Measurements from ENCODE around the gene PLOD1.
"Not testable (repeated sequence)": the region's sequence is repeated elsewhere in the genome, so short reads cannot be mapped to it uniquely, and the experiment has no call there.

The PLOD1 gene

DNA sequence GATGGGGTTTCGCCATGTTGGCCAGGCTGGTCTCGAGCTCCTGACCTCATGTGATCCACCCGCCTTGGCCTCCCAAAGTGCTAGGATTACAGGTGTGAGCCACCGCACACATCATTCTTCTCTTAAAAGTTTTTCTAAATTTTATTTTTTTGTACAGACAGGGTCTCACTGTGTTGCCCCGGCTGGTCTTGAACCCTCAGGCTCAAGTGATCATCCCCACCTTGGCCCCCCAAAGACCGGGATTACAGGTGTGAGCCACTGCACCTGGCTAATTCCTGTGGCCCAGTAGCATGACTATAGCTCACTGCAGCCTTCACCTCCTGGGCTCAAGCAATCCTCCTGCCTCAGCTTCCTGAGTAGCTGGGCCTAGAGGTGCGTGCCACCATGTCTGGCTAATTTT is 5.3 kb downstream of the PLOD1 start:
- not testable (repeated sequence) for DNase-seq

GRCh38 chr1:11940260-11940921 is 5.9 kb downstream of the PLOD1 start:
- no peak for DNase-seq

DNA sequence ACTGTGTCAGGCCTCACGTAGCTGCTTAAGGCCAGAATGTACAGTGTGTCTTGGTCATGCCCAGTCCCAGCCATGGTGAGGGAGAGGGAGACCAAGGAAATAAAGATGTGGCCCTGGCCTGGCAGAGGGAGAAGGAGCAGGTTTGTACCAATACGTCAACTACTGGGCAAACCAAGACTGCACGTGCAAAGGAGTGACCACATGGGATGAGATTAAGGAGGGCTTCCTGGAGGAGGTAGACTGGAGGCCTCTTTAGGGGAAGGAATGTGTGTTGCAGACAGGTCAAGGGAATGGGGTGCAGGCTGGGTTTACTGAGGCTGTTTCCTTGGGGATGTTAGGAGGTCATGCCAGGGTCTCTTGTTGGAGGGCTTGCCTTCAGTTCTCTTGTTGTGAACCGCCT is 7.8 kb downstream of the PLOD1 start:
- no peak for DNase-seq

DNA sequence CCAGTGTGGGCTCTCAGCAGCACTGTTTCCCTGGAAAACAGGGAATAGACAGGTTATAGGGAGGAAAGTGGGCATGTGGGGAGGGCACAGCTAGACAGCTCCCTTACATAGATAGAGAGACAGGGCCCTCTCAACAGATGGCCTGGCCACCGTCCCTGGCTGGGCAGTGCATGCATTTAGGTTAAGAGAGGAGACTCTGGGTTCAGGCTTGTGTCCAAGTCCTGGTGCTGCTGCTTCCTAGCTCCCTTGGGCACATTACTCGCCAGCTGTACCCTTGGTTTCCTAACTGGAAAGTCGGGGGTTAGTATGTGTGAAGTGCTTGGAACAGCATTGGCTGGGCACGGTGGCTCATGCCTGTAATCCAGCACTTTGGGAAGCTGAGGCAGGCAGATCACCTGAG is 9.1 kb downstream of the PLOD1 start:
- no peak for DNase-seq

GRCh38 chr1:11944358-11944931 is 9.9 kb downstream of the PLOD1 start:
- DNase-seq = peak; percentile 85

DNA sequence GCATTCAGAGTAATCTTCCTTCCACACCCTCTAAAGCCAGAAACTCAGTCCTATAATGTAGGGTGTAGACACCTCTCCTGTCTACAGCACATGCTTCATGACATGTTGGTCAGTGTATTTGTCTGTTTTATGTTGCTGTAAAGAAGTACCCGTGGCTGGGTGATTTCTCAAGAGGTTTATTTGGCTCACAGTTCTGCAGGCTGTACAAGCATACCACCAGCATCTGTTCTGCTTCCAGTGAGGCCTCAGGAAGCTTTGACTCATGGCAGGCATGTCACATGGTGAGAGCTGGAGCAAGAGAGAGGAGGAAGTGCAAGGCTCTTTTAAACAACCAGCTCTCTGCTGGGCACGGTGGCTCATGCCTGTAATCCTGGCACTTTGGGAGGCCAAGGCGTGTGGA is 12.1 kb downstream of the PLOD1 start:
- DNase-seq = no peak

DNA sequence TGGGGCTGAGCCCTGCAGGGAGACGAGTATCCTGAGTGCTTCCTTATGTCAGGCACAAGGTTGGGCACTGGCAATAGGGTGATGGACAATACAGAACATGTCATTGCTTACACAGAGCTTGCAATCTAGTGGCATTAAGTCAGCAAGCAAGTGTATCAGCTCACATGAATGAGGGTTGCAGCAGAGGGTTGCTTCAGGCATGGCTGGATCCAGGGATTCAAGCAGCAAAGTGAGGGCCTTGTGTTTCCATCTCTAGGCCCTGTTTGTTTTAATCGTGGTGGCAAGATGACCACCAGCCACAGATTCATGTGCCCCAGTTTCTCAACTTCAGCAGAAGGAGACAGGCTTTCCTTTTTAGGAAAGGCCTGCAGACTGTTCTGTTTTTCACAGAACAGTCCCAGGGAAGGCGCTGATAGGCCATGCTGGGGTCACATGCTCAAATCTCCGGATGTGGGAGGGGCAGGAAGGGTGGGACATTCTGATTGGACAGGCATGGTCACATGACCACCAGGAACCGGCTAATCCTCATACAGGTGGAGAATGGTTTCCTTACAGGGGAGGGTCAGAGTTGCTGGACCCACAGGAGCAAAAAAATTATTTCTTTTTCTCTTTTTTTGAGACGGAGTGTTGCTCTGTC is 14.4 kb downstream of the PLOD1 start:
- no peak for DNase-seq

DNA sequence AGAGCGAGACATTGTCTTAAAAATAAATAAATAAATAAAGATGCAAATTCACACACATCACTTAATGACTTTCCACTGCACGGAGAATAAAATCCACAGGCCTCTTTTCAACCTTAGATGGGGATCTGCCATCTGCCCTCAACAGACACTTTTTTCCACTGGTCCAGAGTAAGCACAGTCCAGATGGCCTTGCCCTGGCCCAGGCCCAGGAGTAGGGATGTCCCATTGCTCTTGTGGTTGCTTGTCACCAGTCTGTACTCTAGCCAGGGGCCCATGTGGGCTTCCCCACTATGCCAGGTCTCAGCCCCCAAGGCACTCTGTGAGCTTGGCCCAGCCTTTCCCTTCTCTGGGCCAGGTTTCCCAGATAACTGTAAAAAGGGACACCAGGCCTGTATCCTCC is 17.4 kb downstream of the PLOD1 start:
- no peak for DNase-seq

- no peak for DNase-seq
These were observed 18.1 kb downstream of the PLOD1 start for GRCh38 chr1:11952455-11953109.

- DNase-seq = no peak
These were observed 20.7 kb downstream of the PLOD1 start for GRCh38 chr1:11955221-11955620.

GRCh38 chr1:11957398-11957797 is 22.9 kb downstream of the PLOD1 start:
- no peak for DNase-seq

DNA sequence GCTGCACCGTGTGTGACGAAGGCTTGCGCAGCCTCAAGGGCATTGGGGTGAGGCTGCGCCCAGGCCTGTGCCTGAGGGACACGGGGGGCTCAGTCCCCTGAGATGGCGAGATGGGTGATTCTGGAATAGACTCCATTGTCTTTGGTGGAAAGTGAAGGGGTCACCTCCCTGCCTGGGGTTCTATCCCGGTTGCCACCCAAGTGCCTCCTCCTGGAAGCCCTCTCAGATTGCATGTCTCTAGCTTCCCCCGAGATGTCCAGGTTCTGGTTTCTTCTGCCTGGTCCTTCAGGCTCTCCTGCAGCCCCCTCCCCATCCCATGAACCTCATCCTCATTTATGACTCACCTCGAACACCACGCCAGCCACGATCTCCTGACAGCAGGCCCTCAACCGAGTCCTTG is 23.4 kb downstream of the PLOD1 start:
- DNase-seq = no peak

GRCh38 chr1:11960276-11960675 is 25.8 kb downstream of the PLOD1 start:
- no peak for DNase-seq

DNA sequence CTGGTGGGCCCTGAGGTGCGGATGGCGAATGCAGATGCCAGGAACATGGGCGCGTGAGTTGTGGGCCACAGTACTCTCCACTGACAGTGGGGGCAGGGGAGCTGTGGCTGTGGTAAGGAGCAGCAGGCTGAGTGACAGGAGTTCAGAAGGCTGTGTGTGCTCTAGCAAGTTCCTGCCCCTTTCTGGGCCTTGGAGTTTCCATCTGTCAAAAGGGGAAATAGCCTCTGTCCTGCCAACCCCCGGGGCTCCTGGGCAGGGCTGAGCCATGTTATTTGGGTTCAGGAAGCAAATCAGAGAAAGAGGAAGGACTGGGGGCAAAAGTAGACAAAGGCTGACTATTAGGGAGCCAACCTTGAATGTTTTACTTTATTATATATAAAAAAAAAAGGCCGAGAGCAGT is 26.2 kb downstream of the PLOD1 start:
- no peak for DNase-seq

- DNase-seq = no peak
These were observed 26.7 kb downstream of the PLOD1 start for GRCh38 chr1:11961230-11961629.

DNA sequence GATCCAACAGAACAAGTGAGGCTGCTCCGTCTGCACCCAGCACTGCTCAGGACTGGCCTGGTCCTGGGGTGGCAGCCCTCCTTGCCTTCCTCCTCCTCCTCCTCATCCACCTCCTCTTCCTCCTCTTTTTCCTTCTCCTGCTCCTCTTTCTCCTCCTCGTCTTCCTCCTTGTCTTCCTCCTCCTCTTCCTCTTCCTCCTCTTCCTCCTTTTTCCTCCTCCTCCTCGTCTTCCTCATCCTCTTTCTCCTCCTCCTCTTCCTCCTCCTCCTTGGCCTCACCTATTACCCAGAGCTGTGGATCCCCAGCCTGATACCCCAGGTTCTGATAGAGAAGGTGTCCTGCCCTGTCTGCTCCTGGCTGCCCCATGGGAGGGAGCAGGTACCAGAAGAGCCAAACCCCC is 29.1 kb downstream of the PLOD1 start:
- no peak for DNase-seq

DNA sequence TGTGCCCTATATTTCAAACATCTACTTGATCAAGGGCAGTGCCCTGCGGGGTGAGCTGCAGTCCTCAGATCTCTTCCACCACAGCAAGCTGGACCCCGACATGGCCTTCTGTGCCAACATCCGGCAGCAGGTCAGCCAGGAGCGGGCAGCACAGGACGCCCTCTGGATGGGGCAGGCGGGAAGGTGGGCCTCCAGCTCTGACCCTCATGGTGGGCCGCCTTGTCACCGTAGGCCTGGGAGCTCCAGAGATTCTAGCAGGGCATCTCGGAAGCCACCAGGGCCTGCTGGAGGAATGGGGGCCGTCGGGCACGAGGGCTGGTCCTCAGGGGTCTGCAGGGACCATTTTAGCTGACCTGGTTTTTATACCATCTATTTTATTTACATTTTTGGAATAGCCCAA is 30.1 kb downstream of the PLOD1 start:
- DNase-seq = no peak

DNA sequence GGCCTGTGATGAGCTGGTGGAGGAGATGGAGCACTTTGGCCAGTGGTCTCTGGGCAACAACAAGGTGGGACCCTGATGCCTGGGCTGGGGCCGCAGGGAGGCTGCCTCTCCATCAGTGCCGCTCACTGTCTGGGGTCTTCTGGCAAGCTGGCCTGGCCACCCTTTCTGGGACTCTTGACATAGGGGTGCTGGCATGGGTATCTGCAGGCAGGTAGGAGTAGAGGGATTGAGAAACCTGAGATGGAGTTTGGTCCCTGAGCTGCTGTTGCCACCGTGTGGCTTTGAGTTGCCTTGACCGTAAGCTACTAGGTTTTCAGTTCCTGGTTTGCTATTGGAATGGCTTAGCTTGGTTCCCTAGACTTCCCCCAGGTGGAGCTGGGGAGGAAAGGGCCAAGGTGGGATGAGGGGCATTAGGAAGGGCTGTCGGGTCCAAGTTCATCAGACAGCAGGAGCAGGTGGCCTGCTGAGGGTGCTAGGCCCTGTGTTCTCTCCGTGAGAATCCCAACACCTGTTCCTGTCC is 32.6 kb downstream of the PLOD1 start:
- peak; percentile 14 for DNase-seq

DNA sequence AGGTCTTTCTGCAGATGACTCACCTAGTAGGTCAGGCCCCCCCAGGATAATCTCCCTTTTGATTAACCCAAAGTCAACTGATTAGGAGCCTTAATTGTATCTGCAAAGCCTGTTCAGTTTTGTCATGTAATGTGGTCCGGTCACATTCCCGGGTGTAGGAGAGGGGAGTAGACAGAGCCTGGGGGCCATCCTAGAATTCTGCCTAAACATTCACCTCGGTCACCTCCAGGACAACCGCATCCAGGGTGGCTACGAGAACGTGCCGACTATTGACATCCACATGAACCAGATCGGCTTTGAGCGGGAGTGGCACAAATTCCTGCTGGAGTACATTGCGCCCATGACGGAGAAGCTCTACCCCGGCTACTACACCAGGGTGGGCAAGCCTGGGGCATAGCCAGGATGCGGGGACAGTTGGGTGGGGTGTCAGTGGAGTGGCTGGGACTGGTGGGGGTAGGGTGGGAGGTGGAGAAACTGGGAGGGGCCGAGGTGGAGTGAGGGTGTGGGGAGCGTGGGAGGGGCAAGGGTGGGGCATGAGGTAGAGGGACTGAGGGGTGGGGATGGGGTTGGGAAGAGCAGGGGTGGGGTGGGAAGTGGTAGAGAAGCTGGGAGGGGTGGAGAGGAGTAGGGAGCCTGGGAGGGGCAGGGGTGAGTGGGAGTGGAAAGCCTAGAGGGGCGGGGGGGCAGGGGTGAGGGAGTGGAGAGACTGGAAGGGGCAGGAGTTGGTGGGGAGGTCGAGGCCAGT is 36.1 kb downstream of the PLOD1 start:
- no peak for DNase-seq

DNA sequence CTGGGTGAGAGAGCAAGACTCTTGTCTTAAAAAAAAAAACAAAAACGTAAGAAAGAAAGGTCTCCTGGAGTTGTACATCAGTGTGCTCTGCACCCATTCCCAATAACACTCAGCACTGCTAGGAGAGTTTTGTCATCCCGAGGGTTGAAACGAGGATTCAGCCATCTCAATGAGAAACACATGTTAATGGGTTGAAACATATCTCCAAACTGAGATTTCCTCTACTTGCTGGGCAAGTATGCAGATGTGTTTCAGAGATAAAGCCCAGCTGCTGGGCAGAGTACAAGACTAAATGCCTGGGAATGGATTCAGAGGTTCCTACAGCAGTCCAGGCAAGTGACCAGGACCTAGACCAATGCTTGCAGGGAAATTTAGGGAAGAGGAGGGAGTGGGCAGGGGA is 43.1 kb downstream of the PLOD1 start:
- no peak for DNase-seq

GRCh38 chr1:11978301-11978700 is 43.8 kb downstream of the PLOD1 start:
- DNase-seq = no peak

- peak; percentile 17 for DNase-seq
These were observed 44.7 kb downstream of the PLOD1 start for GRCh38 chr1:11979028-11979850.
